IMR-90 (cell line): ENCODE data around the gene FAM89B. TPM values are rescaled to one million over a fixed set of nuclear protein-coding genes. Genes with fewer than 3 reads are reported as not detected.

ENCODE experiments used
- ATAC-seq: fragments of 200-7000 bp; cut with Tn5 transposase; 2 replicates; pipeline ENCODE4 v1.9.1; 2020; ENCODE audit warnings: low read depth, mild to moderate bottlenecking, moderate library complexity
- BruUV-seq: library from RNA; stranded (reverse); fragments of 400-500 nt; replicated peaks from 2 replicates; lab custom pipeline; 2021; lab: Mats Ljungman, UMichigan
- CTCF ChIA-PET: fragments of 300-600 bp; formaldehyde crosslinking; extraction: SDS; loops from one replicate; lab custom pipeline; 2021; ENCODE audit warnings: antibody characterized with exemption; lab: Yijun Ruan, JAX
- POLR2A ChIA-PET: fragments of 300-600 bp; sonication (Branson Sonifier 250); formaldehyde crosslinking; loops from one replicate; lab custom pipeline; 2022; ENCODE audit warnings: antibody characterized with exemption; ENCODE audit not compliant: unreplicated experiment; lab: Charles Lee
- DNase-seq: peaks from one replicate; pipeline ENCODE4 v3.0.0; 2013
- H2AFZ ChIP-seq: replicated peaks from 2 replicates; pipeline ENCODE3; 2013; ENCODE audit warnings: low read length, mild to moderate bottlenecking; ENCODE audit not compliant: poor library complexity
- H2AK5ac ChIP-seq: 2 replicates; pipeline ENCODE4 v1.6.1; 2013; ENCODE audit warnings: low read depth, low read length, inconsistent platforms
- H2AK9ac ChIP-seq: replicated peaks from 2 replicates; pipeline ENCODE3; 2013; ENCODE audit warnings: mild to moderate bottlenecking, low read depth, low read length, moderate library complexity; ENCODE audit not compliant: poor library complexity
- H2BK120ac ChIP-seq: 2 replicates; pipeline ENCODE4 v1.6.1; 2013; ENCODE audit warnings: low read depth, low read length, inconsistent platforms
- H2BK15ac ChIP-seq: 3 replicates; pipeline ENCODE4 v1.6.1; 2013; ENCODE audit warnings: low read depth, low read length, inconsistent platforms
- H2BK20ac ChIP-seq: 2 replicates; pipeline ENCODE4 v1.6.1; 2013; ENCODE audit warnings: low read depth, mild to moderate bottlenecking, inconsistent platforms, low read length, moderate library complexity
- H2BK5ac ChIP-seq: 2 replicates; pipeline ENCODE4 v1.6.1; 2013; ENCODE audit warnings: mild to moderate bottlenecking, low read depth, low read length, inconsistent platforms; ENCODE audit not compliant: poor library complexity, severe bottlenecking
- H3K14ac ChIP-seq: replicated peaks from 2 replicates; pipeline ENCODE4 v1.6.1; 2013; ENCODE audit warnings: low read depth, low read length, inconsistent platforms
- H3K18ac ChIP-seq: 2 replicates; pipeline ENCODE4 v1.6.1; 2013; ENCODE audit warnings: low read depth, low read length, control low read depth
- H3K23ac ChIP-seq: 2 replicates; pipeline ENCODE4 v1.6.1; 2013; ENCODE audit warnings: low read depth, low read length, inconsistent platforms
- H3K27ac ChIP-seq: 2 replicates; pipeline ENCODE4 v1.5.1; 2013; ENCODE audit warnings: mild to moderate bottlenecking, control low read depth, low read length; ENCODE audit not compliant: insufficient read depth
- H3K27me3 ChIP-seq: 2 replicates; pipeline ENCODE4 v1.6.1; 2013; ENCODE audit warnings: low read length; ENCODE audit not compliant: control insufficient read depth, insufficient read depth
- H3K36me3 ChIP-seq: 2 replicates; pipeline ENCODE4 v1.6.1; 2013; ENCODE audit warnings: low read length, mixed read lengths; ENCODE audit not compliant: control insufficient read depth, insufficient read depth
- H3K4ac ChIP-seq: 2 replicates; pipeline ENCODE4 v1.6.1; 2013; ENCODE audit warnings: low read depth, low read length, inconsistent platforms
- H3K4me1 ChIP-seq: 2 replicates; pipeline ENCODE4 v1.6.1; 2013; ENCODE audit warnings: low read length, mixed read lengths; ENCODE audit not compliant: control insufficient read depth, insufficient read depth
- H3K4me2 ChIP-seq: 2 replicates; pipeline ENCODE4 v1.6.1; 2013; ENCODE audit warnings: low read depth, mild to moderate bottlenecking, control low read depth, low read length, moderate library complexity
- H3K4me3 ChIP-seq: 2 replicates; pipeline ENCODE4 v1.5.1; 2013; ENCODE audit warnings: low read depth, mild to moderate bottlenecking, control low read depth, low read length, moderate library complexity; ENCODE audit not compliant: insufficient read depth
- H3K56ac ChIP-seq: 2 replicates; pipeline ENCODE4 v1.6.1; 2013; ENCODE audit warnings: low read length, inconsistent platforms; ENCODE audit not compliant: insufficient read depth; ENCODE audit errors: extremely low read depth
- H3K79me1 ChIP-seq, 2 experiments: 2 replicates each; pipeline ENCODE4 v1.6.1; 2013; ENCODE audit warnings: low read length in 2 of 2, inconsistent platforms in 1 of 2, low read depth in 1 of 2
- H3K9ac ChIP-seq: 2 replicates; pipeline ENCODE4 v1.6.1; 2013; ENCODE audit warnings: low read depth, low read length, control low read depth
- H3K9me1 ChIP-seq: 2 replicates; pipeline ENCODE4 v1.6.1; 2013; ENCODE audit warnings: low read length, inconsistent platforms; ENCODE audit not compliant: insufficient read depth
- H3K9me3 ChIP-seq: 2 replicates; pipeline ENCODE4 v1.6.1; 2013; ENCODE audit warnings: low read length; ENCODE audit not compliant: control insufficient read depth, insufficient read depth
- H4K20me1 ChIP-seq: 2 replicates; pipeline ENCODE4 v1.6.1; 2013; ENCODE audit warnings: low read length, inconsistent platforms; ENCODE audit not compliant: insufficient read depth
- H4K5ac ChIP-seq: 2 replicates; pipeline ENCODE4 v1.6.1; 2013; ENCODE audit warnings: mild to moderate bottlenecking, low read depth, low read length, control low read depth
- H4K8ac ChIP-seq, 2 experiments: 2 replicates each; pipeline ENCODE4 v1.6.1; 2013; ENCODE audit warnings: low read depth in 2 of 2, low read length in 2 of 2, control low read depth in 1 of 2, inconsistent platforms in 1 of 2
- H4K91ac ChIP-seq: 2 replicates; pipeline ENCODE4 v1.6.1; 2013; ENCODE audit warnings: low read depth, low read length, inconsistent platforms; ENCODE audit not compliant: insufficient read depth
- BHLHE40 ChIP-seq: fragments of 150-350 bp; IDR thresholded peaks from 2 replicates; pipeline ENCODE4 v1.6.1; 2016; ENCODE audit warnings: mild to moderate bottlenecking, low read depth, low read length
- CEBPB ChIP-seq: IDR thresholded peaks from 2 replicates; pipeline ENCODE4 v1.6.1; 2012; ENCODE audit warnings: low read depth, low read length, improper control_type of control experiment
- CHD1 ChIP-seq: IDR thresholded peaks from 2 replicates; pipeline ENCODE4 v1.6.1; 2012; ENCODE audit warnings: low read depth, low read length, improper control_type of control experiment
- FOS ChIP-seq: fragments of 150-350 bp; IDR thresholded peaks from 2 replicates; pipeline ENCODE4 v1.6.1; 2016; ENCODE audit warnings: low read depth, low read length
- MAFK ChIP-seq: IDR thresholded peaks from 2 replicates; pipeline ENCODE4 v1.6.1; 2012; ENCODE audit warnings: low read depth, low read length, improper control_type of control experiment
- MAZ ChIP-seq: IDR thresholded peaks from 2 replicates; pipeline ENCODE4 v1.6.1; 2012; ENCODE audit warnings: low read depth, mild to moderate bottlenecking, low read length, improper control_type of control experiment, moderate library complexity, borderline replicate concordance
- MXI1 ChIP-seq: IDR thresholded peaks from 2 replicates; pipeline ENCODE4 v1.6.1; 2012; ENCODE audit warnings: low read depth, mild to moderate bottlenecking, low read length, moderate library complexity, borderline replicate concordance
- NFE2L2 ChIP-seq: fragments of 150-350 bp; IDR thresholded peaks from 2 replicates; pipeline ENCODE4 v1.6.1; 2016; ENCODE audit warnings: low read depth, mild to moderate bottlenecking, low read length
- POLR2A ChIP-seq: IDR thresholded peaks from 2 replicates; pipeline ENCODE4 v1.6.1; 2012; ENCODE audit warnings: mild to moderate bottlenecking, low read depth, low read length
- RAD21 ChIP-seq: IDR thresholded peaks from 2 replicates; pipeline ENCODE4 v1.6.1; 2012; ENCODE audit warnings: low read length, improper control_type of control experiment
- RCOR1 ChIP-seq: IDR thresholded peaks from 2 replicates; pipeline ENCODE4 v1.6.1; 2012; ENCODE audit warnings: mild to moderate bottlenecking, low read length, improper control_type of control experiment; ENCODE audit not compliant: insufficient replicate concordance
- RFX5 ChIP-seq: IDR thresholded peaks from 2 replicates; pipeline ENCODE4 v1.8.0; 2012; ENCODE audit warnings: low read depth, mild to moderate bottlenecking, low read length, moderate library complexity
- SMC3 ChIP-seq: fragments of 150-350 bp; IDR thresholded peaks from 2 replicates; pipeline ENCODE4 v1.6.1; 2016; ENCODE audit warnings: low read depth, mild to moderate bottlenecking, antibody characterized with exemption, low read length, moderate library complexity
- WGBS, 2 experiments: methylation state at CpG; one replicate each; pipeline versions ENCODE4 v1.1.5 to v1.1.7; 2013; ENCODE audit warnings: missing lambda C conversion rate in 2 of 2; ENCODE audit not compliant: insufficient read length in 1 of 2; ENCODE audit errors: extremely low coverage in 2 of 2; 5-methylcytosine and 5-hydroxymethylcytosine counted together
- dilution Hi-C: fragments of 300-500 bp; cut with HindIII; formaldehyde crosslinking; loops from one replicate; pipeline ENCODE4 v1.14.3; 2018; ENCODE audit warnings: low sequenced_read_pairs; ENCODE audit not compliant: unreplicated experiment
- in situ Hi-C: fragments of 300-500 bp; cut with MboI; formaldehyde crosslinking; loops from 3 replicates; pipeline ENCODE4 v1.14.3; 2019; ENCODE audit warnings: low sequenced_read_pairs, inconsistent platforms, mixed read lengths
- intact Hi-C: fragments of 100-400 bp; cut with micrococcal nuclease; formaldehyde crosslinking; loops from 2 replicates; pipeline ENCODE4 v1.10.0; 2022
- polyA plus RNA-seq, 3 experiments: library from polyadenylated mRNA; depleted of rRNA; stranded (reverse); fragments of >200 nt; gene quantifications; 2 replicates each; pipeline ENCODE4 v1.2.3, GENCODE V29; 2012; ENCODE audit warnings: low replicate concordance in 1 of 3
- total RNA-seq: library from RNA; depleted of rRNA; stranded (reverse); fragments of >200 nt; gene quantifications from 2 replicates; pipeline ENCODE4 v1.2.3, GENCODE V29; 2012
- TF ChIP-seq, protein P1 (sequence below): fragments of 150-350 bp; IDR thresholded peaks from 2 replicates; pipeline ENCODE4 v1.6.1; 2016; ENCODE audit warnings: low read depth, mild to moderate bottlenecking, low read length, moderate library complexity, borderline replicate concordance
- TF ChIP-seq, protein P2 (sequence below): fragments of 150-350 bp; IDR thresholded peaks from 2 replicates; pipeline ENCODE4 v1.6.1; 2017; ENCODE audit warnings: mild to moderate bottlenecking, antibody characterized with exemption, low read length, low read depth
- TF ChIP-seq, protein P3 (sequence below): conservative IDR thresholded peaks from 2 replicates; pipeline ENCODE4 v1.5.1; 2012; ENCODE audit warnings: mild to moderate bottlenecking, low read depth, low read length, improper control_type of control experiment

FAM89B gene
- total and polyA plus RNA-seq, 2 of the 4 experiments (the other 2 are of a cell fraction) = 12.0 to 65.5 TPM

DNA sequence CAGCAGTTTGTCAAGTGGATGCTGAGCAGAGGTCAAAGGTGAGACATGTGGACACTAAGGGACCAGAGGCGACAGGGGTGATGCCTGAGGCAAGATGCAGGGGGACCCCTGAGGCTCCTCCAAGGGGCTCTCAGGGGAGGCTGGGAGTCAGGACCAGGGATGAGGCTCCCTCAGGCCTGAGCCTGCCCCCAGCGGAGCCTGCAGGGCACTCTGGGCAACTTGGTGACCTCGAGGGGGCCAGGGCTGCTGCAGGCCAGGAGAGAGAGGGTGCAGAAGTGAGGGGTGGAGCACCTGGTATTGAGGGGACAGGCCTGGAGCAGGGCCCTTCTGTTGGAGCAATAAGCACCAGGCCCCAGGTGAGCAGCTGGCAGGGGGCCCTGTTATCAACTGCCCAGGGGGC, 9.6 kb downstream of the FAM89B start:
- Histone ChIP-seq H3K9me3 (no peaks in the 10 kb centered on the region), H3K4me3 (no peak overlapping the region), H2BK15ac (no peak overlapping the region), H3K14ac (no peak overlapping the region), H2BK5ac (no peak overlapping the region), H3K9me1 (no peaks in the 10 kb centered on the region; the same call in 1 of the 2 replicates), H3K36me3 (peaks cover 46% of the 10 kb centered on the region), H3K9ac (no peak overlapping the region), H2BK20ac (no peak overlapping the region), H3K56ac (no peak overlapping the region), H4K5ac (no peak overlapping the region), H3K4ac (no peak overlapping the region), H4K20me1 (peaks cover 11% of the 10 kb centered on the region), H2AK5ac (no peak overlapping the region), H3K27ac (no peak overlapping the region), H3K79me1 (peaks cover 6 to 32% of the 10 kb centered on the region in 2 experiments; a peak in 3 of 4 replicates), H3K4me1 (peaks cover 11% of the 10 kb centered on the region), H2AK9ac (peak overlapping the region; percentile 42), H2AFZ (no peak overlapping the region), H4K8ac (no peak overlapping the region), H3K18ac (no peak overlapping the region), H3K4me2 (no peak overlapping the region), H3K23ac (no peak overlapping the region), H3K27me3 (no peaks in the 10 kb centered on the region), H2BK120ac (no peak overlapping the region), H4K91ac (no peak overlapping the region)
- in situ Hi-C loops = no loop called here
- ChIA-PET POLR2A (no interaction called here), CTCF (no interaction called here)
- intact Hi-C loops = no loop called here
- BruUV-seq = no TSS peak
- dilution Hi-C loops = no loop called here
- WGBS, 2 experiments = 90% methylated on average over 2 of the region's 3 CpGs; no CpG with 5 or more reads in 1 of the 2 experiments
- ATAC-seq (no peak), DNase-seq (no peak)
- TF ChIP-seq SMC3 (no peak), CEBPB (no peak), MAFK (no peak), POLR2A (no peak), RFX5 (no peak), CHD1 (no peak), NFE2L2 (no peak), MXI1 (no peak), FOS (no peak), RAD21 (no peak), RCOR1 (no peak), BHLHE40 (no peak), MAZ (no peak)
- TF ChIP-seq, protein P1, sequence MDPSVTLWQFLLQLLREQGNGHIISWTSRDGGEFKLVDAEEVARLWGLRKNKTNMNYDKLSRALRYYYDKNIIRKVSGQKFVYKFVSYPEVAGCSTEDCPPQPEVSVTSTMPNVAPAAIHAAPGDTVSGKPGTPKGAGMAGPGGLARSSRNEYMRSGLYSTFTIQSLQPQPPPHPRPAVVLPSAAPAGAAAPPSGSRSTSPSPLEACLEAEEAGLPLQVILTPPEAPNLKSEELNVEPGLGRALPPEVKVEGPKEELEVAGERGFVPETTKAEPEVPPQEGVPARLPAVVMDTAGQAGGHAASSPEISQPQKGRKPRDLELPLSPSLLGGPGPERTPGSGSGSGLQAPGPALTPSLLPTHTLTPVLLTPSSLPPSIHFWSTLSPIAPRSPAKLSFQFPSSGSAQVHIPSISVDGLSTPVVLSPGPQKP = no peak
- TF ChIP-seq, protein P2, sequence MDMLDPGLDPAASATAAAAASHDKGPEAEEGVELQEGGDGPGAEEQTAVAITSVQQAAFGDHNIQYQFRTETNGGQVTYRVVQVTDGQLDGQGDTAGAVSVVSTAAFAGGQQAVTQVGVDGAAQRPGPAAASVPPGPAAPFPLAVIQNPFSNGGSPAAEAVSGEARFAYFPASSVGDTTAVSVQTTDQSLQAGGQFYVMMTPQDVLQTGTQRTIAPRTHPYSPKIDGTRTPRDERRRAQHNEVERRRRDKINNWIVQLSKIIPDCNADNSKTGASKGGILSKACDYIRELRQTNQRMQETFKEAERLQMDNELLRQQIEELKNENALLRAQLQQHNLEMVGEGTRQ = no peak
- TF ChIP-seq, protein P3, sequence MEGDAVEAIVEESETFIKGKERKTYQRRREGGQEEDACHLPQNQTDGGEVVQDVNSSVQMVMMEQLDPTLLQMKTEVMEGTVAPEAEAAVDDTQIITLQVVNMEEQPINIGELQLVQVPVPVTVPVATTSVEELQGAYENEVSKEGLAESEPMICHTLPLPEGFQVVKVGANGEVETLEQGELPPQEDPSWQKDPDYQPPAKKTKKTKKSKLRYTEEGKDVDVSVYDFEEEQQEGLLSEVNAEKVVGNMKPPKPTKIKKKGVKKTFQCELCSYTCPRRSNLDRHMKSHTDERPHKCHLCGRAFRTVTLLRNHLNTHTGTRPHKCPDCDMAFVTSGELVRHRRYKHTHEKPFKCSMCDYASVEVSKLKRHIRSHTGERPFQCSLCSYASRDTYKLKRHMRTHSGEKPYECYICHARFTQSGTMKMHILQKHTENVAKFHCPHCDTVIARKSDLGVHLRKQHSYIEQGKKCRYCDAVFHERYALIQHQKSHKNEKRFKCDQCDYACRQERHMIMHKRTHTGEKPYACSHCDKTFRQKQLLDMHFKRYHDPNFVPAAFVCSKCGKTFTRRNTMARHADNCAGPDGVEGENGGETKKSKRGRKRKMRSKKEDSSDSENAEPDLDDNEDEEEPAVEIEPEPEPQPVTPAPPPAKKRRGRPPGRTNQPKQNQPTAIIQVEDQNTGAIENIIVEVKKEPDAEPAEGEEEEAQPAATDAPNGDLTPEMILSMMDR = no peak
